ENCODE measurements around the gene P2RX1. TPM values are rescaled to one million over a fixed set of nuclear protein-coding genes. Genes with fewer than 3 reads are reported as not detected.

The P2RX1 gene
- total RNA-seq, 1 donor from 2014 or later: 8.7 TPM

- TF ChIP-seq, protein P1, sequence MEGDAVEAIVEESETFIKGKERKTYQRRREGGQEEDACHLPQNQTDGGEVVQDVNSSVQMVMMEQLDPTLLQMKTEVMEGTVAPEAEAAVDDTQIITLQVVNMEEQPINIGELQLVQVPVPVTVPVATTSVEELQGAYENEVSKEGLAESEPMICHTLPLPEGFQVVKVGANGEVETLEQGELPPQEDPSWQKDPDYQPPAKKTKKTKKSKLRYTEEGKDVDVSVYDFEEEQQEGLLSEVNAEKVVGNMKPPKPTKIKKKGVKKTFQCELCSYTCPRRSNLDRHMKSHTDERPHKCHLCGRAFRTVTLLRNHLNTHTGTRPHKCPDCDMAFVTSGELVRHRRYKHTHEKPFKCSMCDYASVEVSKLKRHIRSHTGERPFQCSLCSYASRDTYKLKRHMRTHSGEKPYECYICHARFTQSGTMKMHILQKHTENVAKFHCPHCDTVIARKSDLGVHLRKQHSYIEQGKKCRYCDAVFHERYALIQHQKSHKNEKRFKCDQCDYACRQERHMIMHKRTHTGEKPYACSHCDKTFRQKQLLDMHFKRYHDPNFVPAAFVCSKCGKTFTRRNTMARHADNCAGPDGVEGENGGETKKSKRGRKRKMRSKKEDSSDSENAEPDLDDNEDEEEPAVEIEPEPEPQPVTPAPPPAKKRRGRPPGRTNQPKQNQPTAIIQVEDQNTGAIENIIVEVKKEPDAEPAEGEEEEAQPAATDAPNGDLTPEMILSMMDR (IDR thresholded peaks at IDR 0.05): no peak
- intact Hi-C loops (cut with DNase I): no loop called here
- peaks cover 29% of the 10 kb centered on the region for H3K4me1 ChIP-seq
- ATAC-seq: no peak
- H3K27me3 ChIP-seq (ENCODE audit: low read depth): no peaks in the 10 kb centered on the region
- no peaks in the 10 kb centered on the region for H3K9me3 ChIP-seq
- DNase-seq: no peak
- no peak overlapping the region for H3K27ac ChIP-seq
- H3K4me3 ChIP-seq: no peak overlapping the region
- H3K36me3 ChIP-seq: peaks cover 11% of the 10 kb centered on the region
Measured at GRCh38 chr17:3954976-3955672, 38.9 kb upstream of the P2RX1 start.

- H3K27ac ChIP-seq: no peak overlapping the region
- H3K36me3 ChIP-seq: peaks cover 12% of the 10 kb centered on the region
- ATAC-seq (no peak), DNase-seq (no peak)
- no peaks in the 10 kb centered on the region for H3K9me3 ChIP-seq
- intact Hi-C loops (cut with DNase I): no loop called here
- H3K27me3 ChIP-seq (ENCODE audit: low read depth): no peaks in the 10 kb centered on the region
- TF ChIP-seq, protein P1 (IDR thresholded peaks at IDR 0.05): no peak
- no peak overlapping the region for H3K4me3 ChIP-seq
- peaks cover 19% of the 10 kb centered on the region for H3K4me1 ChIP-seq
Measured at GRCh38 chr17:3954086-3954485, 37.8 kb upstream of the P2RX1 start.

- TF ChIP-seq, protein P1 (IDR thresholded peaks at IDR 0.05): no peak
- Histone ChIP-seq H3K27ac (no peak overlapping the region), H3K36me3 (peaks cover 12% of the 10 kb centered on the region), H3K4me1 (peaks cover 16% of the 10 kb centered on the region), H3K4me3 (no peak overlapping the region), H3K27me3 (ENCODE audit: low read depth) (no peaks in the 10 kb centered on the region), H3K9me3 (no peaks in the 10 kb centered on the region)
- DNase-seq (no peak), ATAC-seq (no peak)
- intact Hi-C loops (cut with DNase I): no loop called here
Measured at GRCh38 chr17:3953542-3953941, 37.3 kb upstream of the P2RX1 start.

DNA sequence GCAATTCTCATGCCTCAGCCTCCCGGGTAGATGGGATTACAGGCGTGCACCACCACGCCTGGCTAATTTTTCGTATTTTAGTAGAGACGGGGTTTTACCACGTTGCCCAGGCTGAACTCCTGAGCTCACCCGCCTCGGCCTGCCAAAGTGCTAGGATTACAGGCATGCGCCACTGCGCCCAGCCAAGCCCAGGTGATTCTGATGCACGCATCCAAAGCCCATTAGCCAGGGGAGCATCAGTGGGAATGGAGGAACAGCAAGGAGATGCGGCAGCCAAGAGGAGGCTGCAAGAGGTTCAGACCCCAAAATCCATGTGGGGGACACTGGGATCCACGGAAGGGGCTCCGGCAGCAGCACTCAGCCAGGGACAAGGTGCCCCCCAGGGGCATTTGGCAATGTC is 35.9 kb upstream of the P2RX1 start:
- Histone ChIP-seq H3K4me1 (peaks cover 16% of the 10 kb centered on the region), H3K4me3 (no peak overlapping the region), H3K27me3 (ENCODE audit: low read depth) (no peaks in the 10 kb centered on the region), H3K9me3 (no peaks in the 10 kb centered on the region), H3K36me3 (peaks cover 21% of the 10 kb centered on the region), H3K27ac (no peak overlapping the region)
- DNase-seq (no peak), ATAC-seq (no peak)
- TF ChIP-seq, protein P1 (IDR thresholded peaks at IDR 0.05): no peak
- intact Hi-C loops (cut with DNase I): no loop called here

GRCh38 chr17:3951420-3951819 is 35.2 kb upstream of the P2RX1 start:
- Histone ChIP-seq H3K27ac (no peak overlapping the region), H3K36me3 (peaks cover 29% of the 10 kb centered on the region), H3K9me3 (no peaks in the 10 kb centered on the region), H3K4me1 (peaks cover 16% of the 10 kb centered on the region), H3K4me3 (no peak overlapping the region), H3K27me3 (ENCODE audit: low read depth) (no peaks in the 10 kb centered on the region)
- no peak for DNase-seq
- intact Hi-C loops (cut with DNase I): no loop called here
- TF ChIP-seq, protein P1 (IDR thresholded peaks at IDR 0.05): no peak
- ATAC-seq: no peak

Data from lower lobe of right lung (tissue), 2 donors.